Measurements from ENCODE around the gene P2RY6.
A peak's percentile ranks its signal among the peaks of the same experiment; 100 is the strongest.

Gene P2RY6

DNA sequence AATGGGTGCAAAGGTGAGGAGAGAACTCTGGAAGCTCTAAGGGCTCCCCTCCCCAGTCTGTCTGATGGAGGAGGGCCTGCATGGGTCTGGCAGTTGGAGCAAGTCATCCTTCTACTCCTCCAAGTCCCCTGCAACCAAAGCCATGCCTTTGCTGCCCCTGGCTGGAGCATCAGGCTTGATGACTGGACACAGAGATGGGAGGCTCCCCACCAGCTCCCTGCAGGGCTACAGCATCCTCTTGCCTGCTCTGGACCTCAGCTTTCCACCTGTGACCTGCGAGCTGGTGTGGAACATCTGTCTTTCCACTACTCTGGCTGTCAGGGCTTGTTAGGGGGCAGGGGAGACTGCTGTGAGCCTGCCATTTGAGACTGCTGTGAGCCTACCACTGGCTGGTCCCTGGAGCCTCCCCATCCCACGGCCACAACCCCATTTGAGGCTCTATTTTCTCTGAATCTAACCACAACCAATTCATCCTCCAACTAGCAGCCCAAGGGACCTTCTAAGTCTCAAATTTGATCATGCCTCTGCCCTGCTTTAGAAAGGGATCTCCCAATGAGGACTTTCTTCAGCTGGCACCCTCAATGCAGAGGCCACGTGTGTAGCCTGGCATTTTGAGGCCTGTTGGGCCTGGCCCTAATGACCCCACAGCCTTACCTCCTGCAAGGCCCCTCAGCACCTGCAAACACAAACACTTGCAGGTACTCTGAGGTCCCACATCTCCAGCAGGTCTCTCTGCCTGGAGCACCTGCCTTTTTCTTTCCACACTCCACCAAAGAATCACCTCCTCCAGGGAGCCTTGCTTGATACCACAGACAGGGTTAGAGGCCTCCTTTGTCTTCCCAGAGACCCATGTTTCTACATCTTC, 9.9 kb downstream of the P2RY6 start:
- DNase-seq = no peak

DNA sequence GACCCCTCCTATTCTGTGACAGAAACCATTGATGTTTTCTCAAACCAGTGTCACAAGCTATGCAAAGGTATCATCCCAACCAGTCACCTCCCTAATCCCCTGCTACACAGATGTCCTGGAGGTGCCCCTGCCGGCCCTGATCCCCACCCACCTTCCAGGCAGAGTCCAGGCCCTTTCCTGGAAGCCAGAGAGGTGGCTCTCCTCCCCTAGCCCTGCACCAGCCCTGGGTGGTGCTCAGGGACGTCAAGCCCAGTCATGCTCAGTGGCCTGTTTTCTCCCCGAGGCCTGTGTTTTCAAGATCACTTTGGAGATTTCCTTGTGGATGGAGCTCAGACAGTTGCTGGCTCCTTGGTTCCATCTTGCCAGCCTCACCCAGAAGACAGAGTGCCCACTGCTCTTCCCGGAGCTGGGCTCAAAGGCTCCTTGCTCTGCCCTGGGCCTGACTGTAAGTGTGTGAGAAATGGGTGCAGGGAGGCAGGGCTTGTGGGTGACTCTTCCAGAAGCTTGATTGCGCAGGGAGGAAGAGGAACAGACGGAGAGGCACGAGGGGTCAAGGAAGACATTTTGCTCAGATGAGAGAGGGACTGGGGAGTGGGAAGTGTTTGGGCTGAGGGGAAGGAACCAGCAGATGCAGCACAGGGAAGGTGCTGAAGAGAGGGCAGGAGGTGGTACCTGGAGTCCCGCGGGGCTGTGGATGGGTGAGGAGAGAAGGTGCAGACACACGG, 11.3 kb downstream of the P2RY6 start:
- DNase-seq = no peak

DNA sequence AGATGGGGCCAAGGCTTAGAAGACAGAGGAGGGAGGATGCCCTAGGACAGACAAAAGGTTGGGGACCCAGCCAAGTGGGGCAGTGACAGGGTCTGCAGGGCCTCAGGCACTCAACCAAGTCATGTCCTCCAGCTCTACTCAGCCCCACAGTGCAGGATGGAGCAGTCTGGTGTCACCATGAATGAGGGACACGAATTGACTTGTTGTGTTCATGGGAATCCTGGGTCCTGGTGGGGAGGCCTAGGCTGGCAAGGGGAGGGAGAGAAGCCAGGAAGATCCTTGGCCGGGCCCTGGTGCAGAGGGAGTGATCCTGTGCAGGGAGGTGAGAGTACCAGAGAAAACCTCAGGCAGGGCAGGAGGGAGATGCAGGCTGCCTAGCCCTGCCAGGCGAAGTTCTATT, 12.0 kb downstream of the P2RY6 start:
- DNase-seq = no peak

GRCh38 chr11:73285721-73286120, 13.6 kb downstream of the P2RY6 start:
- DNase-seq = no peak

DNA sequence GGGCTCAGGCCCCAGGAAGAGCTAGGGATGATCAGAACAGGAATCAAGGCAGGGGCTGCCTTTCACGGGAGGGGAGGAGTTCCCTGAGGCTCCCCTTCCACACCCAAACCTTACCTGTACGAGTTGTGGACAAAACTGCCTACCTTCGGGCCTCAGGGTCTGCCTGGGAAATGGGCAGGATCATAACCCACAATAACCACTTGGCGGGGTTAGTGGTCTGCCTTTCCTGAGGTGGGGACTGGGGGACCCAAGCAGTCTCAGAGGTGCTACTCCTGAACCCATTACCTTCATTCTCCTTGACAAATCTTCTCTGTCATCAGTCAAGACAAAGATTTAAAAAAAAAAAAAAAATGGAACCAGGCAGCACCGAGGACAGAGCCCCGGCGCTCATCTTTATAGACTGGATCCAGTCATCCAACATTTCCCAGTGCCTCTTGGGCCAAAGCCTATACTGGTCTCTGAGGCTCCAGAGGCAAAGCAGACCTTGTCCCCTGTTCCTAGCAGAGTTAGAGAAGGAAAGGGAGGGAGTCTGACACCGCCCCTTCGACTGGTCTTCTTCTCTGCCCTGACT, 14.2 kb downstream of the P2RY6 start:
- no peak for DNase-seq

DNA sequence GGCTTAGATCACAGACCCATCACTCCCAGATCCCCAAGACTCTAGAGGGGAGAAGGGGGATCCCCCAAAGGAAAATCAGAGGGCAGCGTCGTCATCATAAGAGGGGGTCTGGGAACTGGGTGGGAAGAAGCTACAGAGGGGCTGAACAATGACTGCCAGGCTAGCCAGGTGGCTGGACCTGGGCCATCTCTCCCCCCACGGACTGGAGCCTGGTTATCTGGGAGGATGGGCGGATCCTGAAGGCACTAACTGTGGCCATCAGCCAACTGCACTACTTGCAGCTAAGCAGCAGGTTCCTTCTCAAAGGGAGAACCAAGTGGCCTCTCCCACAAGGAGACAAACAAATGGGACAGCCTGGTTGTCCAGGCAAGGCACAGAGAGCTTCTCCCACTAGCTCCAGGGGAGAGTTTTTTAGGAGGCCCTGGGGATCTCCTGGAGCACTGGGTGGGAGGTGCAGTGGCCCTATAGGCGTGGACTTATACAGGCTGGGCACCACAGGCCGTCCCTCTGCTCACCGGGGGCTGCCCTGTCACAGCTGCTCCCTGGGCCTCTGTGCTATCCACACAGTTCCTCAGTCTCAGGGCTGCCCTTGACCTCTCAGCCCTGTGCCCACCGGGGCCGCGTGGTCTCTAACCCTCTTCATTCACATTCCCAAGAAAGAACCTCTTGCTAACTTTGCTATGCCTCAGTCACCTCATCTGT, 15.4 kb downstream of the P2RY6 start:
- DNase-seq = no peak

GRCh38 chr11:73288192-73288872, 16.2 kb downstream of the P2RY6 start:
- no peak for DNase-seq

DNA sequence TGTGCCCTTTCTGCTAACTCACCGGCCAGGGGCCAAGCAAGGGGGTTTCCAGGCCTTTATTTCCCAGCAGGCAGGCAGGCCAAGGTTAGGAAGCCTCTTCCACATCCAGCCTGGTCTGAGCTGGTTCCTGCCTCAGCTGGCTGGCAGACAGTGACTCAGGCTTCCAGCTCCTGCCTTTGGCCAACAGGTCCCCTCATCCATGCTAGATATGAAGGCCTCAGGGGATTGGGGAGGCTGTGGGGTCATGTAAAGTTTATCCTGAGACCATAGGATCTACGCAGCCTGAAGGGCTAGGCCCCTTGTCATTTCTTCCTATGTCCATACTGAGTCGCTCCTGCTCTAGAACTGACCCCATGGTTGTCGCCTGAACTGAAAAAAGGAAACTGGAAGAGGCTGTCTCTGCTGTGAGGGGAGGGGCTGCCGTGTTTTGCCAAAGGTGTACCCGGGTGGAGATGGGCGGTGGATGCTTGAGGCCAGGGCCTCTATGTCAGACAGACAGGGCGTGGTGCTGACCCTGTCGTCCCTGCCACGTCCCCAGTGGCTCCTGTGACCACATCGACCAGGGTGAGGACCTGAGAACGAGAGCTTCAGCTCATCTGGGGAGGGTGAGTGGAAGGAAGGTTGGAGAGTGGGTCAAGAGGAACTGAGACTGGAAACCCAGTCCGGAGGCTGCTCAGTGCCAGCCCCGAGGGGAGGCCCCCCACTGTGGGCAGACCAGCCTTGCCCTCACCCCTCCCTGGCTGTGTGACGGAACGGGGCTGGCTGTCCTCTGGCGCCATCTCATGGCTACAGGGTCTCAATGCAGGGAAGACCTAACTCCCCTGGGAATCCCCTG, 17.0 kb downstream of the P2RY6 start:
- DNase-seq = peak; percentile 79

- no peak for DNase-seq
These were observed 18.4 kb downstream of the P2RY6 start for GRCh38 chr11:73290536-73290935.

GRCh38 chr11:73291196-73291595, 19.1 kb downstream of the P2RY6 start:
- no peak for DNase-seq

DNA sequence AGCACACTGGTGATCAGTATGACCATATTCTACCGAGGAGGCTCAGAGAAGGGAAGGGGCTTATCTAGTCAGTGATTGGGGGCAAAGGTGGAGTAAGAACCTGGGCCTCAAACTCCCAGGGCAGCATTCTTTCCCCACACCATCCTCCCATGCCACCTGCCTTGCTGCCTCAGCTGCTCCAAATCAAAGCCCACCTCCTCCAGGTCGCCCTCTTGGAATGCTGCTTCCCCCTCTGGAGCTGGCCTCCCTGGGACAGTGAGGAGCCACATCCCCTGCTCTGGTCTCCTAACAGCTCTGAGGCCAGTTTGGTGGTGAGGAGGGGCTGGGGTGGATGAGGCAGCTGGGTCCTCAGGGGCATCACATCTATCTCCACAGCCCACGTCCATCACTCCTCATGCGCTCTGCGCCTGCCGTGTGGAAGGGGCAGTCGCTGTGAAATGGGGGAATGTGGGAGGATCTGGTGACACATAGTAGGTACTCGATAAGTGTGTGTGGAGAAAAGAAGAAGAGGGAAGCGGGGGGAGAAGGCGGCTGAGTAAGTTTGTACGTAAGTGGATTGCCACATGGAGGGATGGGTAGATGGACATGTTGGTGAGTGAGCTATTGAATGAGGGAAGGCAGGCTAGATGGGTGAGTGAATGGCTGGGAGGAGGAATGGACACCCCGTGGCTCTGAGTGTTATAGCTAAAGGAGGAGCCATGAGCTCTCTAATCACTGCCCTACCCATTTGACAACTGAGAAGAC, 19.8 kb downstream of the P2RY6 start:
- DNase-seq = no peak

- DNase-seq = no peak
These were observed 20.4 kb downstream of the P2RY6 start for GRCh38 chr11:73292525-73292894.

DNA sequence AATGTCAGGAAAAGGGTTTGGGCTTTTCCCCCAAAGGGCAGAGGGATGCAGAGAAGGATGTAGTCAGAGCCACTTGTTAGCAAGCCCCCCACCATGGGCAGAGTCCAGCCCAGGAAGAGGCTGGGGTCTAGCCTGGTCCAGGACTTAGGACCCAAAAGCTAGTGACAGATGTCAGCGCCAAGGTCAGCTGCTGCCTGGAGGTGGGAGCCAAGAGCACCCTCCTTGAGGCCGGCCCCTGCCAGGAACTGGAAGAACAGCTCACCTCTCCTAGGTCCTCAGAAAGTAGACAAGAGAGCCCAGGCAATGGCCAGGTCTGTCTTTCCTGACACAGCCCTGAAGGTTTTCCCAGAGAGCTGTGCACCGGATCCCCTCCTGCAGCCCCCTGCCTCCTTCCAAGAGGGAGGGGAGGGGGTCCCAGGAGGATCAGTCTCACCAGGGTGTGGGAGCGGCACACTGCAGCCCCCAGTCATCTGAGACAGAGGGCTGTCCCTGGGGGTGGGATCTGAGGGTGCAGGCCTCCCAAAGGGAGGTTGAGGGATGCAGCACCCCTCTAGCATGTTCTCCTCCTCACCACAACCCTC, 21.3 kb downstream of the P2RY6 start:
- DNase-seq = no peak

DNA sequence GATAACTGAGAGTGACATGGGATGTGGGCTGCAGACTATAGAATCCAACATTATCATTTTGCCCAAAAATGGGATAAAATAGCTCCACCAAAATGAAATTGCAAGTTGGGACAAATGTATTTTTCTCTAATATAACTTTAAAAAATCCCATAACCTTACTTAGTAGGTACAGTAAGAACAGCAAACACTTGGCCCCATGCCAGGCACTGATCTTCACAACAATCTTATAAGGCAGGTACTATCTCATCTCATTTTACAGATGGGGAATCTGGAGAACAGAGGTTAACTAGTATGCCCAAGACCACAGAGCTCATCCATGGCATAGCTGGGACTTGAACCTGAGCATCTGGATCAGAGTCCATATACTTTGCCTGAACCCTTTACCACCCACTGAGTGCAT, 22.5 kb downstream of the P2RY6 start:
- DNase-seq = no peak

GRCh38 chr11:73295241-73295995, 23.3 kb downstream of the P2RY6 start:
- peak; percentile 84 for DNase-seq

- DNase-seq = no peak
These were observed 23.8 kb downstream of the P2RY6 start for GRCh38 chr11:73295996-73296318.

GRCh38 chr11:73296501-73297230, 24.5 kb downstream of the P2RY6 start:
- DNase-seq = no peak

GRCh38 chr11:73297231-73297590, 25.1 kb downstream of the P2RY6 start:
- no peak for DNase-seq

- no peak for DNase-seq
These were observed 25.6 kb downstream of the P2RY6 start for GRCh38 chr11:73297702-73298101.

Data from RPMI8226 (cell line).